GM12891 (cell line): ENCODE data around the gene CHP1.
"Not testable (repeated sequence)": the region's sequence is repeated elsewhere in the genome, so short reads cannot be mapped to it uniquely, and the experiment has no call there.

ENCODE experiments used
- DNase-seq: peaks from one replicate; pipeline ENCODE4 v3.0.0; 2011; ENCODE audit warnings: low spot score; ENCODE audit not compliant: insufficient read length
- FAIRE-seq: peaks from 2 replicates; lab custom pipeline; 2011; peaks lifted over from hg19 to GRCh38; lab: Jason Lieb, UNC
- PAX5 ChIP-seq: IDR thresholded peaks from 2 replicates; pipeline ENCODE4 v1.6.1; 2011; ENCODE audit warnings: low read length, moderate library complexity, mild to moderate bottlenecking; ENCODE audit not compliant: insufficient read depth, severe bottlenecking
- POLR2A ChIP-seq: IDR thresholded peaks from 2 replicates; pipeline ENCODE4 v1.6.1; 2011; ENCODE audit warnings: low read depth, low read length, control low read depth
- POLR2AphosphoS5 ChIP-seq: IDR thresholded peaks from 2 replicates; pipeline ENCODE4 v1.6.1; 2011; ENCODE audit warnings: low read depth, low read length, control low read depth
- POU2F2 ChIP-seq: IDR thresholded peaks from 2 replicates; pipeline ENCODE4 v1.6.1; 2011; ENCODE audit warnings: low read depth, mild to moderate bottlenecking, control low read depth, low read length, moderate library complexity
- SPI1 ChIP-seq: IDR thresholded peaks from 2 replicates; pipeline ENCODE4 v1.6.1; 2011; ENCODE audit warnings: low read depth, low read length, control low read depth
- TAF1 ChIP-seq: IDR thresholded peaks from 2 replicates; pipeline ENCODE4 v1.6.1; 2011; ENCODE audit warnings: low read depth, low read length, control low read depth

CHP1 gene

GRCh38 chr15:41289953-41290352, 58.9 kb downstream of the CHP1 start:
- no peak for TF ChIP-seq POU2F2
- TF ChIP-seq SPI1, result no peak
- no peak for TF ChIP-seq PAX5
- no peak for TF ChIP-seq TAF1
- TF ChIP-seq POLR2A, result no peak
- no peak for TF ChIP-seq POLR2AphosphoS5
- FAIRE-seq, result no peak
- DNase-seq, result no peak

GRCh38 chr15:41291065-41291631, 60.1 kb downstream of the CHP1 start:
- FAIRE-seq (peak; percentile 89), DNase-seq (peak; percentile 32)
- no peak for TF ChIP-seq PAX5
- TF ChIP-seq SPI1, result peak; percentile 89

DNA sequence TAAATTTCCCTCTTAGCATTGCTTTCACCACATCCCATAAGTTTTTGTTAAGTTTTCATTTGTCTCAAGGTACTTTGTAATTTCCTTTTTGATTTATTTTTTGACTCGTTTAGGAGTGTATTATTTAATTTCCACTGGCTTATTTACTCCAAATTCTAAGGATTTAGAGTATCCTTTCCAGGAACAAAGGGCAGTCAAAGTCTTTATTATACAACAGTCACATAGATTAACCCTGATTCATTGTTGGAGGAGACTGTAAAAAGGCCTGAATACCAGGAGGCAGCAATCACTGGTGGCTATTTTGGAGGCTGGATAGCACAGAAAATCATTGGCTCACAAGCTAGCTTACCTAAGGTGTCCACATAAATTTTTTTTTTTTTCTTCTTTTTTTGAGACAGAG, 61.5 kb downstream of the CHP1 start:
- no peak for TF ChIP-seq POLR2AphosphoS5
- TF ChIP-seq SPI1, result no peak
- no peak for TF ChIP-seq POU2F2
- no peak for TF ChIP-seq POLR2A
- no peak for TF ChIP-seq PAX5
- no peak for TF ChIP-seq TAF1
- FAIRE-seq (no peak), DNase-seq (no peak)

DNA sequence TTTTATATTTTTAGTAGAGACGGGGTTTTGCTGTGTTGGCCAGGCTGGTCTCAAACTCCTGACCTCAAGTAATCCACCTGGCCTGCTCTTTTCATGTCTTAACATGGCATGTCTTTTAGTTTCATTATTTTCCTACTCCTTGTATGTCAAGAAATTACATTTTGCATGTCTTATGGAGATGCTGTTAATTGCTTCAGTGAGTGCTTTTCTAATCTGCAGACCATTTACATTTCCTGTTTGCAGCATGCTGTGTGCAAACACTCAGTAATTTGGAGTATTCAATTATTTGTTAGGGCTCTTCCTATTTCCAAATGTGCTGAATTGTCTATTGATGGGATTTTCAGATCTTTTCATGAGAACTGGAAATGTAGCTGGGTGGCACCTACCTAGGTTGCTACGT, 70.1 kb downstream of the CHP1 start:
- not testable (repeated sequence) for FAIRE-seq, DNase-seq

DNA sequence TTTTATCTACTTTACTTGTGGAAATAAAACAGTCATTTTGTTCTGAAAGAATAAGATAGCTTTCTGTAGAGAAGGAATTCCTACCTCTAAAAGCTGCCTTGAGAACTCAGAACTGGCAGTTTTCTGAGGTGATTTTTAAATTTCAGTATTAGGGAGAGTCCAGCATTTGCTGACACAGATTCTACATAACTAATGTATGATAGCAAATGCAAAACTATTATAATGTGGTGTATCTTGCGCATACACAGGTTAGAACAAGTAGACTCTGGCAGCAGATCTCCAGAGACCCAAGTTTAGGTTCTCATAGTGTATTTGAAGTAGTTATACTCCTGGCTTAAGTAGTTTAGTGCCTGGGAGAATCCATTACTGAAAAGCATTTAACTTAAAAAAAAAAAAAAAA, 70.5 kb downstream of the CHP1 start:
- FAIRE-seq (no peak), DNase-seq (no peak)
- TF ChIP-seq POU2F2 (no peak), TAF1 (no peak), POLR2A (no peak), PAX5 (no peak), SPI1 (no peak), POLR2AphosphoS5 (no peak)

DNA sequence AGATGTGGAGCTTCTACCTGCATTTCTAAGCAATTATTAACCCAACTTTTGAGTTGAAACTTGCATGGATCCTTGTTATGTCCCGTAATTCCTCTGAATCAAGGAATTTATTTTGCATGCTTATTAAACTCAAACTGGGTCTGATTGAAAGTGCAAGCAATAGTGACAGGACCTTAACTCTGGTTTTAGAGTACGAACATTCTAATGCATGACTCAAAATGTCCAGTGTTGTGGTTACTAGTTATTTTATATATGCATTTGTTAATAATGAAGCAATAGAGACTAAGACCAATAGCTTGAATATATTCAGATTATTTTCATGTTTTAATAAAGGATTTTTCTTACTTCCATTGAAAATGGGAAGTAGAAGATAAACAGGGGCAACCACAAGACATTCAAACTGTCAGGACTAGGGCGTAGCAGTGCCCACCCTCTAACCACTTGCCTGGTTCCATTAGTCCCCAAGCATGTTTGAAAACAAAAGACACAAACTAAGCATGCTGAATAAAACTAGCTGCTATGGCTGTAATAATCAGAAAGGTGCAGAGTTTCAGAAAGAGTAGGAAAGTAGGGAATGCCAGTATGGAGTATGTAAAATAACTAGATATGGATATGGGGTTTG, 73.2 kb downstream of the CHP1 start:
- TF ChIP-seq TAF1 (no peak), SPI1 (no peak), POLR2AphosphoS5 (no peak), POU2F2 (0 out of 2 replicates have a peak, but pooled peaks have one; percentile 45), POLR2A (no peak), PAX5 (no peak)
- FAIRE-seq, result peak; percentile 56
- DNase-seq, result no peak

GRCh38 chr15:41307679-41308078, 76.6 kb downstream of the CHP1 start:
- TF ChIP-seq SPI1, result no peak
- no peak for TF ChIP-seq PAX5
- no peak for TF ChIP-seq POLR2A
- TF ChIP-seq POU2F2, result no peak
- TF ChIP-seq TAF1, result no peak
- no peak for TF ChIP-seq POLR2AphosphoS5
- no peak for FAIRE-seq
- DNase-seq, result no peak

DNA sequence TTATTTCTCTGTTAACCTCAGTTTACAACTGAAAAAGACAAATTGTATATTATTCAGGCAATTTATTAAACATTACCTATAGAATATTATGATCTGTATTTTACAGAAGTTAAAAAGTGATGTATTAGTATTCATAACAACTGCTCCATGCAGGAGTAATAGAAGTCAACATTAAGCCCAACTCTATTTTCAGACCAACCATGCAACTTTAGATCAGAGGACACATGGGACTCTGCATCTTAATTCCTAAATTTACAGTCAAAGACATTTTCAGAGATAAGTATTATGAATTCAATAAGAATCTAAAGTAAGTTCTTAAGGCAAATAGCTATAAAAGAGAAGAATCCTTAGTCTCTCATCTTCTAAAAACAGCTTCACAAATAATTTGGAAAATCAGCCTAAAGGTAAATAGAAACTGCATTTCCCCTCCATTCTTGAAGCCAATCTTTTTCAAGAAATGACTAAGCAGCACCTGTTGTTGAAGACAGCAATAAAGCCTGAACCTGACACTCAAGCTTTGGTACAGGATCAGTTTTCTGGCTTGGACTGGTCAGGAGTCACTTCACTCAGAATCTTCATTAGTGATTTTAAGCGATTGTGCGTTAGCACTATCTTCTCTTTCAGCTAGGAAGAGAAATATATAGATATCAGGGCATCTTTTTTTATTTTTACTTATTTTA, 78.3 kb downstream of the CHP1 start:
- FAIRE-seq (no peak), DNase-seq (peak; percentile 27)
- 0 out of 2 replicates have a peak, but pooled peaks have one; percentile 19 for TF ChIP-seq SPI1
- no peak for TF ChIP-seq PAX5

DNA sequence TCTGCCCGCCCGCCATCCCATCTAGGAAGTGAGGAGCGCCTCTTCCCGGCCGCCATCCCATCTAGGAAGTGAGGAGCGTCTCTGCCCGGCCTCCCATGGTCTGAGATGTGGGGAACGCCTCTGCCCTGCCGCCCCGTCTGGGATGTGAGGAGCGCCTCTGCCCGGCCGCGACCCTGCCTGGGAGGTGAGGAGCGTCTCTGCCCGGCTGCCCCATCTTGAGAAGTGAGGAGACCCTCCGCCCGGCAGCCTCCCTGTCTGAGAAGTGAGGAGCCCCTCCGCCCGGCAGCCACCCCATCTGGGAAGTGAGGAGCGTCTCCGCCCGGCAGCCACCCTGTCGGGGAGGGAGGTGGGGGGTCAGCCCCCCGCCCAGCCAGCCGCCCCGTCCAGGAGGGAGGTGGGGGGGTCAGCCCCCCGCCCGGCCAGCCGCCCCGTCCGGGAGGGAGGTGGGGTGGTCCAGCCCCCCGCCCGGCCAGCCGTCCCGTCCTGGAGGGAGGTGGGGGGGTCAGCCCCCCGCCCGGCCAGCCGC, 89.8 kb downstream of the CHP1 start:
- not testable (repeated sequence) for FAIRE-seq

GRCh38 chr15:41323611-41324010, 92.5 kb downstream of the CHP1 start:
- TF ChIP-seq POU2F2 (no peak), SPI1 (peak; percentile 63; the same call in 1 of the 2 replicates), POLR2A (no peak), PAX5 (no peak), POLR2AphosphoS5 (no peak), TAF1 (no peak)
- no peak for DNase-seq
- FAIRE-seq, result peak; percentile 57

More for the DNA sequence above, 89.8 kb downstream of the CHP1 start:
- not testable (repeated sequence) for DNase-seq
